Subcutaneous adipose tissue (tissue), 4 donors: ENCODE data around the gene MYLK. TPM values are rescaled to one million over a fixed set of nuclear protein-coding genes. Genes with fewer than 3 reads are reported as not detected.

Experiments
- CTCF ChIP-seq: fragments of 450-650 bp; IDR thresholded peaks from one replicate; pipeline ENCODE4 v1.5.1; 2016; ENCODE audit warnings: low read depth, mild to moderate bottlenecking, control low read depth, antibody characterized with exemption, moderate library complexity
- total RNA-seq, 4 donors: library from RNA; depleted of rRNA; stranded (reverse); fragments of >200 nt; gene quantifications; one replicate each; pipeline ENCODE4 v1.1.0, GENCODE V29; 2016

The MYLK gene
- total RNA-seq, 4 donors from 2014 or later: 28.2 to 113 (median 58.3) TPM

GRCh38 chr3:123861081-123861836 lies 22.9 kb downstream of the MYLK start:
- TF ChIP-seq CTCF: no peak

- no peak for TF ChIP-seq CTCF
Measured at GRCh38 chr3:123859177-123859576, 25.0 kb downstream of the MYLK start.

- no peak for TF ChIP-seq CTCF
Measured at GRCh38 chr3:123854905-123855304, 29.2 kb downstream of the MYLK start.

- no peak for TF ChIP-seq CTCF
Measured at GRCh38 chr3:123853686-123854372, 30.3 kb downstream of the MYLK start.

GRCh38 chr3:123847209-123847608 lies 36.9 kb downstream of the MYLK start:
- TF ChIP-seq CTCF: no peak

- no peak for TF ChIP-seq CTCF
Measured at GRCh38 chr3:123843668-123844067, 40.5 kb downstream of the MYLK start.

GRCh38 chr3:123842711-123843110 lies 41.4 kb downstream of the MYLK start:
- TF ChIP-seq CTCF: no peak
